Measurements from ENCODE around the gene NAALADL2. TPM values are rescaled to one million over a fixed set of nuclear protein-coding genes. Genes with fewer than 3 reads are reported as not detected.

NAALADL2 gene
- total RNA-seq, 1 donor from 2014 or later, result 2.9 TPM

DNA sequence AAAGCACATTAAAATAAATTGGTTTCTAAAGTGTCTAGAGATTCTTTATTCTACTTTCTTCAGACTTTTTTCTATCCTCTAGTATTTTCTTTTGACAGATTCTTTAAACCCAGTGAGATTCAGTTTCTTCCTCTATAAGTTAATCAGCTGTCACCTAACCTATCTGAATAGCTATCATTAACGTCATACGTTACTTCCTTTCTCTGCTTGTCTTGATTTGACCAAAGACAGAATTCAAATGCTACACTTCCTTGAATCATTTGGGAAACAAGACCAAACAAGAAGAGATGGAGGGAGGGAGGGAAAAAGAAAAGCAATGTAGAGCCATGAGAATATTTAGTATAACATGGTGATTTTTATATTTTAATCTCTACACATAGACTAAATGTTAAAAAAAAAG lies 235.2 kb downstream of the NAALADL2 start:
- no peak for DNase-seq (ENCODE audit: low read depth)
- no peak overlapping the region for H3K4me3 ChIP-seq (ENCODE audit: low read depth, low read length)
- TF ChIP-seq, protein P1, sequence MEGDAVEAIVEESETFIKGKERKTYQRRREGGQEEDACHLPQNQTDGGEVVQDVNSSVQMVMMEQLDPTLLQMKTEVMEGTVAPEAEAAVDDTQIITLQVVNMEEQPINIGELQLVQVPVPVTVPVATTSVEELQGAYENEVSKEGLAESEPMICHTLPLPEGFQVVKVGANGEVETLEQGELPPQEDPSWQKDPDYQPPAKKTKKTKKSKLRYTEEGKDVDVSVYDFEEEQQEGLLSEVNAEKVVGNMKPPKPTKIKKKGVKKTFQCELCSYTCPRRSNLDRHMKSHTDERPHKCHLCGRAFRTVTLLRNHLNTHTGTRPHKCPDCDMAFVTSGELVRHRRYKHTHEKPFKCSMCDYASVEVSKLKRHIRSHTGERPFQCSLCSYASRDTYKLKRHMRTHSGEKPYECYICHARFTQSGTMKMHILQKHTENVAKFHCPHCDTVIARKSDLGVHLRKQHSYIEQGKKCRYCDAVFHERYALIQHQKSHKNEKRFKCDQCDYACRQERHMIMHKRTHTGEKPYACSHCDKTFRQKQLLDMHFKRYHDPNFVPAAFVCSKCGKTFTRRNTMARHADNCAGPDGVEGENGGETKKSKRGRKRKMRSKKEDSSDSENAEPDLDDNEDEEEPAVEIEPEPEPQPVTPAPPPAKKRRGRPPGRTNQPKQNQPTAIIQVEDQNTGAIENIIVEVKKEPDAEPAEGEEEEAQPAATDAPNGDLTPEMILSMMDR (conservative IDR thresholded peaks at IDR 0.05; ENCODE audit: low read depth, low read length), result no peak

GRCh38 chr3:175098644-175099043 lies 239.5 kb downstream of the NAALADL2 start:
- TF ChIP-seq, protein P1 (conservative IDR thresholded peaks at IDR 0.05; ENCODE audit: low read depth, low read length), result no peak
- DNase-seq (ENCODE audit: low read depth), result no peak
- no peak overlapping the region for H3K4me3 ChIP-seq (ENCODE audit: low read depth, low read length)

- DNase-seq (ENCODE audit: low read depth), result no peak
- TF ChIP-seq, protein P1 (conservative IDR thresholded peaks at IDR 0.05; ENCODE audit: low read depth, low read length), result no peak
- no peak overlapping the region for H3K4me3 ChIP-seq (ENCODE audit: low read depth, low read length)
These were observed 243.0 kb downstream of the NAALADL2 start for GRCh38 chr3:175102161-175102560.

DNA sequence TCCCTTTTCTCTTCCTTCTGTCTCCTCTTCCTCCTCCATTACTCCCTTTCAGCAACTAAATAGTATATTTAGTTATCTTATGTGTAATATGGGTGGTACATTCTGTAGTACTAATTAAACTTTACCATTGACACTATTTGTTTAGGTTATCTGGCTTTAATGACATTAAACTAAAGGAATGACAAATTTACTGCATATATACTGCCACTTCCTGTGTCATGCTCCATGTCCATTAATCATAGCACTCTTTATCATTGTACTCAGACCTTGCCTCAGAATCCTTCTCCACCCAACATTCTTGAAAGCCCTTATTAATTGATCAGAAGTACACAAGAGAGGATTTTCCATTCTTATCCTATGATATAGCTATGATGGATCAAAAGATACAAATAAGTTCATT lies 244.2 kb downstream of the NAALADL2 start:
- TF ChIP-seq, protein P1 (conservative IDR thresholded peaks at IDR 0.05; ENCODE audit: low read depth, low read length), result no peak
- no peak overlapping the region for H3K4me3 ChIP-seq (ENCODE audit: low read depth, low read length)
- DNase-seq (ENCODE audit: low read depth), result no peak

DNA sequence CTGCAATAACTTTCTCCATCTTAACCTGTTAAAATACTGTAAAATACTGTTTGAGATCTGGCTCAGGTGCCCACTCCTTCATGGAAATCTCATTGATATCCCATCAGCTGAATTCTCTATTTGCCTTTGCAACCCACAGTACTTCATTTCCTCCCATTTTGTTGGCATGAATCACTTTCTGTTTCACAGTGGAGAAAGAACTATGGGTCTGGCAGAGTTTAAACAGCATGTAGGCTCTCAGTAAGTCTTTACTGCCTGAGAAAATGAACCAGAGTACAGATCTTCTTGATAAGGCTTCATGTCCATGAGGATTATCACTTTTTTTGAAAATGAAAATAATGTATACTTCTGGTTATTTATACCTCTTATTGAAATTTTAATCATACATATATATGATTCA lies 245.9 kb downstream of the NAALADL2 start:
- DNase-seq (ENCODE audit: low read depth), result no peak
- H3K4me3 ChIP-seq (ENCODE audit: low read depth, low read length), result no peak overlapping the region
- TF ChIP-seq, protein P1 (conservative IDR thresholded peaks at IDR 0.05; ENCODE audit: low read depth, low read length), result no peak

DNA sequence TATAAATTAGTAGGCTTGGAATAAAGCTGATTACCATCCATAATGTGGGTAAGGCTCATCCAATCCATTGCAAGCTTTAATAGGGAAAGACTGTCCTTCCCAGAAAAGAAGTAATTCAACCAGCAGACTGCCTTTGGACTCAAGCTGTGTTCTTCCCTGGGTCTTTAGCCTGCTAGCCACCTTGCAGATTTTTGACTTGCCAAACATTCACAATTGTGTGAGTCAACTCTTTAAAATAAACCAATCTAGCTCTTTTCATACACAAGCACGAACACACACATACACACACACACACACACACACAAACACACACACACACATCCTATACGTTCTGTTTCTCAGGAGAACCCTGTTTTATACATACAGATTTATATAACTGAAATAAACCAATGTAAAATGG lies 248.1 kb downstream of the NAALADL2 start:
- H3K4me3 ChIP-seq (ENCODE audit: low read depth, low read length), result no peak overlapping the region
- DNase-seq (ENCODE audit: low read depth), result no peak
- TF ChIP-seq, protein P1 (conservative IDR thresholded peaks at IDR 0.05; ENCODE audit: low read depth, low read length), result no peak

DNA sequence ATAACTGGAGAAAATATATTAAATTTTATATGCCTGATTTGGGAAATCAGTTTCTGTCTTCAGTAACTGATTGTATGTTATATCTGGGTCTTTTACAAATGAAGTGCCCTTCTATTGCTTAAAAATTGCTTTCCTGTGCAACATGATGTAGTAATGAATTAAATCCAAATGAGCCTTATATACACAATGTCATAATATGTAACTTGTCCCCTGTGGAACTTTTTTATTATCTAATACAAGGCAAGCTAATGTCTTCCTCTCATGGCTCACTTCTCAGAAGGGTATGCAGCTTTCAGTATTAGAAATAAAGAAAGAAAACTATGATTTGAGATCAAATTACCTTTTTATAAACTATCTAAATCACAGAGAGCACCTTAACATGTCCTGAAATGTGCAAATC lies 248.9 kb downstream of the NAALADL2 start:
- TF ChIP-seq, protein P1 (conservative IDR thresholded peaks at IDR 0.05; ENCODE audit: low read depth, low read length), result no peak

More for the DNA sequence above, 248.9 kb downstream of the NAALADL2 start:
- no peak overlapping the region for H3K4me3 ChIP-seq (ENCODE audit: low read depth, low read length)
- no peak for DNase-seq (ENCODE audit: low read depth)

All from epithelial cell of proximal tubule (primary cell).